Endothelial cell of umbilical vein (primary cell): ENCODE results near the gene GPR34. TPM values are rescaled to one million over a fixed set of nuclear protein-coding genes. Genes with fewer than 3 reads are reported as not detected.

Experiments
- BruUV-seq: library from RNA; stranded (reverse); fragments of 400-500 nt; replicated peaks from 2 replicates; lab custom pipeline; 2021; lab: Mats Ljungman, UMichigan
- CTCF ChIA-PET: fragments of 300-600, 350-600 bp; sonication (Branson Sonifier 250); formaldehyde crosslinking; loops from one replicate; lab custom pipeline; 2021; ENCODE audit warnings: antibody characterized with exemption, inconsistent platforms; lab: Charles Lee
- POLR2A ChIA-PET: fragments of 300-600, 350-600 bp; sonication (Branson Sonifier 250); formaldehyde crosslinking; loops from one replicate; lab custom pipeline; 2021; ENCODE audit warnings: antibody characterized with exemption, inconsistent platforms; lab: Charles Lee
- DNase-seq: peaks from one replicate; pipeline ENCODE4 v3.0.0-alpha.2; 2011; ENCODE audit warnings: low read depth, low spot score
- FAIRE-seq: peaks from 2 replicates; lab custom pipeline; 2011; peaks lifted over from hg19 to GRCh38; lab: Jason Lieb, UNC
- H2AFZ ChIP-seq: 2 replicates; pipeline ENCODE4 v1.6.0; 2012; ENCODE audit warnings: low read depth, low read length, control low read depth, inconsistent platforms
- H3K27ac ChIP-seq: 2 replicates; pipeline ENCODE4 v1.5.1; 2011; ENCODE audit warnings: low read depth, mild to moderate bottlenecking, control low read depth, low read length, moderate library complexity; ENCODE audit not compliant: insufficient read depth
- H3K27me3 ChIP-seq, 2 experiments: 2 replicates each; pipeline versions ENCODE4 v1.6.0 to v1.6.1; 2011; ENCODE audit warnings: low read length in 2 of 2, mixed read lengths in 1 of 2; ENCODE audit not compliant: control insufficient read depth in 2 of 2, insufficient read depth in 2 of 2
- H3K36me3 ChIP-seq, 2 experiments: 2 replicates in 1 of 2; 3 replicates in 1 of 2; pipeline ENCODE4 v1.5.1; 2011; ENCODE audit warnings: low read length in 2 of 2, mild to moderate bottlenecking in 1 of 2, moderate library complexity in 1 of 2; ENCODE audit not compliant: control insufficient read depth in 2 of 2, insufficient read depth in 2 of 2; ENCODE audit errors: extremely low read depth in 1 of 2
- H3K4me1 ChIP-seq: 3 replicates; pipeline ENCODE4 v1.5.1; 2011; ENCODE audit warnings: mild to moderate bottlenecking, low read length; ENCODE audit not compliant: control insufficient read depth, insufficient read depth; ENCODE audit errors: extremely low read depth
- H3K4me2 ChIP-seq: 2 replicates; pipeline ENCODE4 v1.6.1; 2011; ENCODE audit warnings: low read length, control low read depth, mixed read lengths; ENCODE audit not compliant: insufficient read depth
- H3K4me3 ChIP-seq, 3 experiments: fragments of 200-600 bp in 1 of 3; sonication (generic), shearing (Covaris generic) in 1 of 3; replicated peaks in 1 of 3; 2 replicates each; pipeline ENCODE4 v1.5.1; 2011 to 2016; ENCODE audit warnings: control low read depth in 3 of 3, low read length in 3 of 3, mild to moderate bottlenecking in 2 of 3, inconsistent platforms in 1 of 3, low read depth in 1 of 3, moderate library complexity in 1 of 3; ENCODE audit not compliant: insufficient read depth in 1 of 3
- H3K79me2 ChIP-seq: 2 replicates; pipeline ENCODE4 v1.6.0; 2012; ENCODE audit warnings: low read length, inconsistent platforms; ENCODE audit not compliant: control insufficient read depth, insufficient read depth
- H3K9ac ChIP-seq: replicated peaks from 2 replicates; pipeline ENCODE3; 2011; ENCODE audit warnings: low read length, control low read depth; ENCODE audit not compliant: insufficient read depth; ENCODE audit errors: extremely low read depth
- H3K9me1 ChIP-seq: replicated peaks from 3 replicates; pipeline ENCODE4 v1.6.0; 2011; ENCODE audit warnings: mild to moderate bottlenecking, low read length; ENCODE audit not compliant: control insufficient read depth, insufficient read depth; ENCODE audit errors: extremely low read depth
- H3K9me3 ChIP-seq: replicated peaks from 2 replicates; pipeline ENCODE4 v1.5.1; 2012; ENCODE audit warnings: low read length, inconsistent platforms; ENCODE audit not compliant: control insufficient read depth, insufficient read depth
- H4K20me1 ChIP-seq: replicated peaks from 2 replicates; pipeline ENCODE3; 2011; ENCODE audit warnings: mild to moderate bottlenecking, low read length; ENCODE audit not compliant: control insufficient read depth, insufficient read depth; ENCODE audit errors: extremely low read depth
- EZH2 ChIP-seq: IDR thresholded peaks from 2 replicates; pipeline ENCODE4 v1.6.1; 2012; ENCODE audit warnings: borderline replicate concordance, low read depth, mild to moderate bottlenecking, moderate library complexity, low read length, inconsistent platforms; ENCODE audit not compliant: severe bottlenecking
- GATA2 ChIP-seq: IDR thresholded peaks from 2 replicates; pipeline ENCODE4 v1.7.0; 2011; ENCODE audit warnings: low read depth, mild to moderate bottlenecking, moderate library complexity, mixed read lengths, low read length; ENCODE audit not compliant: insufficient read length, insufficient read depth
- MYC ChIP-seq: IDR thresholded peaks from one replicate; pipeline ENCODE4 v1.6.1; 2011; ENCODE audit warnings: mild to moderate bottlenecking, low read depth, low read length
- POLR2A ChIP-seq: IDR thresholded peaks from 2 replicates; pipeline ENCODE4 v1.6.1; 2012; ENCODE audit warnings: low read depth, mild to moderate bottlenecking, control low read depth, low read length
- POLR2AphosphoS5 ChIP-seq: IDR thresholded peaks from 2 replicates; pipeline ENCODE4 v1.6.1; 2012; ENCODE audit warnings: low read depth, mild to moderate bottlenecking, control low read depth, low read length, moderate library complexity; ENCODE audit not compliant: insufficient read depth
- dilution Hi-C: fragments of 300-500 bp; cut with MboI; formaldehyde crosslinking; loops from one replicate; pipeline ENCODE4 v1.15.0; 2019; ENCODE audit warnings: low sequenced_read_pairs; ENCODE audit not compliant: extremely low pct_ligation_motif_present
- intact Hi-C: fragments of 100-400 bp; cut with micrococcal nuclease; formaldehyde crosslinking; loops from one replicate; pipeline ENCODE4 v1.10.0; 2022
- polyA plus RNA-seq, 4 experiments: library from polyadenylated mRNA; depleted of rRNA in 3 of 4; stranded (reverse) in 3 of 4; unstranded in 1 of 4; fragments of >200 nt; gene quantifications; 2 replicates each; pipeline versions ENCODE4 v1.2.1 to v1.2.3, GENCODE V29; 2011 to 2012; ENCODE audit warnings: missing spikeins in 1 of 4
- total RNA-seq: library from RNA; stranded (reverse); gene quantifications from 2 replicates; pipeline ENCODE4 v1.2.3, GENCODE V29; 2021
- TF ChIP-seq, protein P1 (sequence below): IDR thresholded peaks from 2 replicates; pipeline ENCODE4 v1.6.1; 2011; ENCODE audit not compliant: insufficient read depth, insufficient read length
- TF ChIP-seq, protein P2 (sequence below), 2 donors: IDR thresholded peaks; 1 replicate in 1 of 2; 2 replicates in 1 of 2; pipeline ENCODE4 v1.5.1; 2011; ENCODE audit warnings: low read length in 2 of 2, mild to moderate bottlenecking in 2 of 2, moderate library complexity in 2 of 2, control low read depth in 1 of 2, inconsistent platforms in 1 of 2, low read depth in 1 of 2; ENCODE audit not compliant: insufficient read depth in 1 of 2; ENCODE audit errors: extremely low read depth in 1 of 2

The GPR34 gene
- total and polyA plus RNA-seq, 2 donors (not counting 3 experiments of a cell fraction or from before 2014, with no cell fraction given) = not detected

DNA sequence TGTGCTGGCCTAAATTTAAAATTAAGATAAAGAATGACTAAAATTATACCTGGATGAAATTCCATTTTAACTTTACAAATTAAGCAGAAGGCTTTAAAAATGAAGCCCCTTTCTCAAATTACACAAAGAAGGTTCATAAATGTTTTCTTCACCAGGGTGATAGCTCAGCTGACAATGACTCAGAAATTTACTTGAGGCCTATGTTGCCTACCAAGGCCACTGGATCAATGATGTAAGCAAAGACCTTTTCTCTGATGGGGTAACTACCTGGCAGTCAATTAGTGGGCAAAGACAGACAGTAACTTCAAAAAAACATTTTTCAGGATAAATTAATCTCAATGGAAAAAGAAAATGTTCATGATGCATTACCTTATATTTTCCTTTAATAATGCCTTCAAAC lies 23.9 kb upstream of the GPR34 start:
- Histone ChIP-seq H3K9me3 (no peaks in the 10 kb centered on the region), H3K4me1 (no peaks in the 10 kb centered on the region), H3K27ac (no peak overlapping the region), H4K20me1 (no peaks in the 10 kb centered on the region), H3K36me3 (no peaks in the 10 kb centered on the region), H2AFZ (no peak overlapping the region), H3K9ac (no peak overlapping the region), H3K9me1 (no peaks in the 10 kb centered on the region), H3K4me2 (no peak overlapping the region), H3K4me3 (no peak overlapping the region), H3K79me2 (no peaks in the 10 kb centered on the region), H3K27me3 (no peaks in the 10 kb centered on the region)
- no TSS peak for BruUV-seq
- no peak for FAIRE-seq
- CTCF ChIA-PET = no interaction called here
- POLR2A ChIA-PET = no interaction called here
- no peak for DNase-seq
- dilution Hi-C loops (no loop called here), intact Hi-C loops (no loop called here)
- TF ChIP-seq MYC (no peak), GATA2 (no peak), POLR2AphosphoS5 (no peak), EZH2 (no peak), POLR2A (no peak)
- TF ChIP-seq, protein P1, sequence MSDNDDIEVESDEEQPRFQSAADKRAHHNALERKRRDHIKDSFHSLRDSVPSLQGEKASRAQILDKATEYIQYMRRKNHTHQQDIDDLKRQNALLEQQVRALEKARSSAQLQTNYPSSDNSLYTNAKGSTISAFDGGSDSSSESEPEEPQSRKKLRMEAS = no peak
- TF ChIP-seq, protein P2, sequence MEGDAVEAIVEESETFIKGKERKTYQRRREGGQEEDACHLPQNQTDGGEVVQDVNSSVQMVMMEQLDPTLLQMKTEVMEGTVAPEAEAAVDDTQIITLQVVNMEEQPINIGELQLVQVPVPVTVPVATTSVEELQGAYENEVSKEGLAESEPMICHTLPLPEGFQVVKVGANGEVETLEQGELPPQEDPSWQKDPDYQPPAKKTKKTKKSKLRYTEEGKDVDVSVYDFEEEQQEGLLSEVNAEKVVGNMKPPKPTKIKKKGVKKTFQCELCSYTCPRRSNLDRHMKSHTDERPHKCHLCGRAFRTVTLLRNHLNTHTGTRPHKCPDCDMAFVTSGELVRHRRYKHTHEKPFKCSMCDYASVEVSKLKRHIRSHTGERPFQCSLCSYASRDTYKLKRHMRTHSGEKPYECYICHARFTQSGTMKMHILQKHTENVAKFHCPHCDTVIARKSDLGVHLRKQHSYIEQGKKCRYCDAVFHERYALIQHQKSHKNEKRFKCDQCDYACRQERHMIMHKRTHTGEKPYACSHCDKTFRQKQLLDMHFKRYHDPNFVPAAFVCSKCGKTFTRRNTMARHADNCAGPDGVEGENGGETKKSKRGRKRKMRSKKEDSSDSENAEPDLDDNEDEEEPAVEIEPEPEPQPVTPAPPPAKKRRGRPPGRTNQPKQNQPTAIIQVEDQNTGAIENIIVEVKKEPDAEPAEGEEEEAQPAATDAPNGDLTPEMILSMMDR (IDR thresholded peaks at IDR 0.05; ENCODE audit: extremely low read depth in 1 of 2, insufficient read depth in 1 of 2, low read depth in 1 of 2, low read length in 2 of 2) = no peak
